ENCODE measurements around the gene MED26. TPM values are rescaled to one million over a fixed set of nuclear protein-coding genes. Genes with fewer than 3 reads are reported as not detected.

MED26 gene
- total RNA-seq, 1 experiment from 2014 or later = 11.4 TPM

- Histone ChIP-seq H2AK5ac (ENCODE audit: insufficient read length, low read length) (no peak overlapping the region), H3K23ac (ENCODE audit: insufficient read length, low read depth, low read length) (no peak overlapping the region), H3K79me2 (ENCODE audit: insufficient read depth, low read length) (peaks cover 40% of the 10 kb centered on the region; the same call in 1 of the 2 replicates), H2BK20ac (ENCODE audit: low read depth, low read length, poor library complexity, severe bottlenecking) (no peak overlapping the region), H2BK5ac (ENCODE audit: insufficient read length, low read length) (no peak overlapping the region), H4K5ac (ENCODE audit: insufficient read length, low read depth, low read length) (no peak overlapping the region), H3K56ac (ENCODE audit: insufficient read length, low read depth, low read length) (no peak overlapping the region), H4K91ac (ENCODE audit: insufficient read length, low read depth, low read length) (no peak overlapping the region), H2BK12ac (ENCODE audit: insufficient read length, low read depth, low read length) (no peak overlapping the region), H2BK15ac (ENCODE audit: low read depth, low read length) (no peak overlapping the region), H3K9me3 (ENCODE audit: control insufficient read depth, low read depth, low read length) (no peaks in the 10 kb centered on the region), H3K4me1 (ENCODE audit: insufficient read depth, low read length) (no peaks in the 10 kb centered on the region; the same call in 1 of the 2 replicates), H4K8ac (replicated peaks; ENCODE audit: insufficient read length, low read depth, low read length) (no peak overlapping the region), H3K18ac (ENCODE audit: insufficient read length, low read depth, low read length) (no peak overlapping the region), H3K27ac (ENCODE audit: insufficient read length, low read depth, low read length) (no peak overlapping the region), H3K14ac (ENCODE audit: insufficient read depth, low read length) (no peak overlapping the region), H2AFZ (ENCODE audit: low read length) (no peak overlapping the region), H3K23me2 (ENCODE audit: insufficient read length, low read depth, low read length, poor library complexity, severe bottlenecking) (peaks cover 13% of the 10 kb centered on the region), H4K20me1 (ENCODE audit: control insufficient read depth, insufficient read depth, insufficient read length) (no peaks in the 10 kb centered on the region), H3K27me3 (ENCODE audit: insufficient read depth, low read length) (no peaks in the 10 kb centered on the region), H3K4ac (ENCODE audit: low read depth, low read length) (no peak overlapping the region), H3K79me1 (ENCODE audit: insufficient read depth, low read depth, low read length, poor library complexity, severe bottlenecking) (peaks cover 16% of the 10 kb centered on the region), H3T11ph (ENCODE audit: low read length) (no peak overlapping the region), H2BK120ac (ENCODE audit: low read depth, low read length, poor library complexity, severe bottlenecking) (no peak overlapping the region), H3K4me2 (ENCODE audit: insufficient read depth, insufficient read length, low read length) (peak overlapping the region; percentile 95), H3K9ac (ENCODE audit: extremely low read depth, insufficient read length, low read length) (peak overlapping the region; percentile 83)
- no peak for DNase-seq
- peak overlapping the region; percentile 62 to 85 (median 67); a peak in 5 of 7 replicates for H3K27ac Mint-ChIP-seq
- no peaks in the 10 kb centered on the region for H3K27me3 Mint-ChIP-seq (ENCODE audit: low read depth)
- peaks cover 13 to 16% of the 10 kb centered on the region in 2 experiments for H3K4me1 Mint-ChIP-seq
- TF ChIP-seq, protein P1, sequence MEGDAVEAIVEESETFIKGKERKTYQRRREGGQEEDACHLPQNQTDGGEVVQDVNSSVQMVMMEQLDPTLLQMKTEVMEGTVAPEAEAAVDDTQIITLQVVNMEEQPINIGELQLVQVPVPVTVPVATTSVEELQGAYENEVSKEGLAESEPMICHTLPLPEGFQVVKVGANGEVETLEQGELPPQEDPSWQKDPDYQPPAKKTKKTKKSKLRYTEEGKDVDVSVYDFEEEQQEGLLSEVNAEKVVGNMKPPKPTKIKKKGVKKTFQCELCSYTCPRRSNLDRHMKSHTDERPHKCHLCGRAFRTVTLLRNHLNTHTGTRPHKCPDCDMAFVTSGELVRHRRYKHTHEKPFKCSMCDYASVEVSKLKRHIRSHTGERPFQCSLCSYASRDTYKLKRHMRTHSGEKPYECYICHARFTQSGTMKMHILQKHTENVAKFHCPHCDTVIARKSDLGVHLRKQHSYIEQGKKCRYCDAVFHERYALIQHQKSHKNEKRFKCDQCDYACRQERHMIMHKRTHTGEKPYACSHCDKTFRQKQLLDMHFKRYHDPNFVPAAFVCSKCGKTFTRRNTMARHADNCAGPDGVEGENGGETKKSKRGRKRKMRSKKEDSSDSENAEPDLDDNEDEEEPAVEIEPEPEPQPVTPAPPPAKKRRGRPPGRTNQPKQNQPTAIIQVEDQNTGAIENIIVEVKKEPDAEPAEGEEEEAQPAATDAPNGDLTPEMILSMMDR (conservative IDR thresholded peaks at IDR 0.05) = no peak
- H3K36me3 Mint-ChIP-seq (ENCODE audit: insufficient read depth in 1 of 3, low read depth in 3 of 3) = peaks cover 34 to 56% (median 53%) of the 10 kb centered on the region in 3 experiments; a peak in 6 of 7 replicates
- no peaks in the 10 kb centered on the region for H3K9me3 Mint-ChIP-seq
- H3K4me3 Mint-ChIP-seq = peak overlapping the region; percentile 91 to 96
- no CpG with 5 or more reads among the region's 12 CpGs for WGBS (ENCODE audit: extremely low coverage, insufficient read length, low lambda C conversion rate)
These were observed 87.1 kb downstream of the MED26 start for GRCh38 chr19:16540948-16541347.
